Brain microvascular endothelial cell (primary cell): ENCODE results near the gene SEMA3E.

Experiments
- DNase-seq: peaks from one replicate; pipeline ENCODE4 v3.0.0-alpha.2; 2020
- H3K27ac ChIP-seq: fragments of 250-450 bp; sonication (Bioruptor Pico); 2 replicates; pipeline ENCODE4 v1.5.1; 2020; ENCODE audit warnings: mild to moderate bottlenecking, moderate library complexity
- H3K27me3 ChIP-seq: fragments of 250-450 bp; sonication (Bioruptor Pico); replicated peaks from 2 replicates; pipeline ENCODE4 v1.5.1; 2020; ENCODE audit warnings: mild to moderate bottlenecking
- H3K36me3 ChIP-seq: fragments of 250-450 bp; sonication (Bioruptor Pico); replicated peaks from 2 replicates; pipeline ENCODE4 v1.5.1; 2020; ENCODE audit warnings: mild to moderate bottlenecking
- H3K4me3 ChIP-seq: 2 replicates; pipeline ENCODE4 v1.5.1; 2011; ENCODE audit warnings: low read depth, mild to moderate bottlenecking, control low read depth, low read length, moderate library complexity
- in situ Hi-C: cut with HindIII; loops from 2 replicates; pipeline ENCODE4 v1.10.0; 2017; ENCODE audit warnings: low sequenced_read_pairs, low pct_ligation_motif_present
- TF ChIP-seq, protein P1 (sequence below): IDR thresholded peaks from 2 replicates; pipeline ENCODE4 v1.5.1; 2011; ENCODE audit warnings: low read depth, mild to moderate bottlenecking, moderate library complexity, low read length, control low read depth, inconsistent platforms; ENCODE audit errors: missing control alignments

The SEMA3E gene

GRCh38 chr7:83691095-83691494, 42.2 kb upstream of the SEMA3E start:
- Histone ChIP-seq H3K27ac (no peak overlapping the region), H3K36me3 (no peaks in the 10 kb centered on the region), H3K27me3 (no peaks in the 10 kb centered on the region), H3K4me3 (no peak overlapping the region)
- TF ChIP-seq, protein P1, sequence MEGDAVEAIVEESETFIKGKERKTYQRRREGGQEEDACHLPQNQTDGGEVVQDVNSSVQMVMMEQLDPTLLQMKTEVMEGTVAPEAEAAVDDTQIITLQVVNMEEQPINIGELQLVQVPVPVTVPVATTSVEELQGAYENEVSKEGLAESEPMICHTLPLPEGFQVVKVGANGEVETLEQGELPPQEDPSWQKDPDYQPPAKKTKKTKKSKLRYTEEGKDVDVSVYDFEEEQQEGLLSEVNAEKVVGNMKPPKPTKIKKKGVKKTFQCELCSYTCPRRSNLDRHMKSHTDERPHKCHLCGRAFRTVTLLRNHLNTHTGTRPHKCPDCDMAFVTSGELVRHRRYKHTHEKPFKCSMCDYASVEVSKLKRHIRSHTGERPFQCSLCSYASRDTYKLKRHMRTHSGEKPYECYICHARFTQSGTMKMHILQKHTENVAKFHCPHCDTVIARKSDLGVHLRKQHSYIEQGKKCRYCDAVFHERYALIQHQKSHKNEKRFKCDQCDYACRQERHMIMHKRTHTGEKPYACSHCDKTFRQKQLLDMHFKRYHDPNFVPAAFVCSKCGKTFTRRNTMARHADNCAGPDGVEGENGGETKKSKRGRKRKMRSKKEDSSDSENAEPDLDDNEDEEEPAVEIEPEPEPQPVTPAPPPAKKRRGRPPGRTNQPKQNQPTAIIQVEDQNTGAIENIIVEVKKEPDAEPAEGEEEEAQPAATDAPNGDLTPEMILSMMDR: no peak
- DNase-seq: no peak
- in situ Hi-C loops: no loop called here

DNA sequence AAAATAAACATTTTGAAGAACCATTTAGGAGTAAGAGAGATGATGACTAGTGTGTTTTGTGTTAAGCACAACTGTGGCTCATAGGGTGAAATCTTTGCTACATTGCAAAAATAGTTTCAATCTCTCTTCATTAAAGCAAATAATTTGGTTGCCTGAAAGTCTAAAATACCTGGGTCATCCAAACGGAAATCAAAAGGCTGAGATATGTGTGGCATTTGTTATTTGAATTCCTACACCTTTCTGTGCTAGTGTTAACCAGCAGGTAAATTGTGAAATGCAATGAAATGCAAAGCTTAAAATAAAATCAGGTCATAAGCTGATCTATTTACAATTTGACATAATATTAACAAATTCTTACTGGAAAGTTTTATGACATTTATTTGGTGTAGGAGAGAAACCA, 40.9 kb upstream of the SEMA3E start:
- H3K4me3 ChIP-seq: no peak overlapping the region
- in situ Hi-C loops: no loop called here
- no peak overlapping the region for H3K27ac ChIP-seq
- no peaks in the 10 kb centered on the region for H3K27me3 ChIP-seq
- TF ChIP-seq, protein P1: no peak
- no peak for DNase-seq
- H3K36me3 ChIP-seq: no peaks in the 10 kb centered on the region

DNA sequence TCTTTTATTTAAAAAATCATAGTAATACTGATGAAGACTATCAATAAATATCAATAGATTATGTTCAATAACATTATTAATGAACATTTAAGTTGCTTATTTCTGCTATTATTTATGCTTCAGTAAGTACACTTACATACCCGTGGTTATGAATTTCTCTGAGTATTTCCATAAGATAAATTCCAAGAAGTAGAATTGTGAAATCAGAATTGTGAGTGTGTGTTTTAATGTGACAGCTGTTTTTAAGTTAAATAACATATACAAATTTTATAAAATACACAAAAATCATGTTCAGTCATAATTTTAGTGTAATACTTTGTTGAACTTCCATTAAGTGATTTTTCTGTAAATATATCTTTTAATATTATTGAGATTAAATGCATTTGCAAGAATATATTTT, 37.5 kb upstream of the SEMA3E start:
- Histone ChIP-seq H3K27me3 (no peaks in the 10 kb centered on the region), H3K27ac (no peak overlapping the region), H3K4me3 (no peak overlapping the region), H3K36me3 (no peaks in the 10 kb centered on the region)
- DNase-seq: no peak
- in situ Hi-C loops: no loop called here
- TF ChIP-seq, protein P1: no peak

- no peak for DNase-seq
- no peak overlapping the region for H3K27ac ChIP-seq
- TF ChIP-seq, protein P1: no peak
- in situ Hi-C loops: no loop called here
- no peak overlapping the region for H3K4me3 ChIP-seq
- no peaks in the 10 kb centered on the region for H3K36me3 ChIP-seq
- H3K27me3 ChIP-seq: no peaks in the 10 kb centered on the region
Measured at GRCh38 chr7:83684928-83685327, 36.0 kb upstream of the SEMA3E start.

DNA sequence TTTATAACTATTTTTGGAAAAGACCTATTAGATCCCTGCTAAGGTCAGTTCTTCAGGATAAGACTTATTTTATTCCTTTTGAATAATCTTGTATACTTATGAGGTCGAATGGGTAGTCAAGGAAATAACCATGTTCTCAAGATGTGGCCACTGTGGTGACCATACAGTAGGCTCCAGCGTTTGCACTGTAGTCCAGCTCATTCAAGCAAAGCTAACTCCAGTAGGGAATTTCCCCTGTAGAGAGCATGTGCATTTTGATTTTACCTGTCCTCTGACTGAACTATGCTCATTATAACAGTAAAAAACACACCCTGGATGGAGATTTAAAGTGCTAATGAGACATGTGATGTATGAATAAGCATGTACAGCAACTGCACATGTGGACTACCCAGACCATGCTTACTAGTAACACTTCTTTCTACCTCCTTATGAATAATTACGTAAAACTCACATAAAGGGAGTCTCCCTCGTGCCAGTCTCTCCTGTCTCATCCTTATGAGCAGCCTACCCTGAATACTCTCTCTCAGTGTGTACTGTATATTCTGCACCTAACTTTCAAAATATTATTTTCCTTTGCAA, 32.4 kb upstream of the SEMA3E start:
- H3K27me3 ChIP-seq: no peaks in the 10 kb centered on the region
- in situ Hi-C loops: no loop called here
- no peaks in the 10 kb centered on the region for H3K36me3 ChIP-seq
- no peak for DNase-seq
- TF ChIP-seq, protein P1: no peak
- H3K4me3 ChIP-seq: no peak overlapping the region
- no peak overlapping the region for H3K27ac ChIP-seq
